H1 (cell line): ENCODE results near the gene MEF2C. TPM values are rescaled to one million over a fixed set of nuclear protein-coding genes. Genes with fewer than 3 reads are reported as not detected.

Experiments used
- CTCF ChIA-PET: fragments of 300-600 bp; sonication (Branson Sonifier 250); formaldehyde crosslinking; loops from one replicate; lab custom pipeline; 2021; ENCODE audit not compliant: partially characterized antibody; lab: Charles Lee
- POLR2A ChIA-PET: fragments of 300-600 bp; sonication (Branson Sonifier 250); formaldehyde crosslinking; loops from one replicate; lab custom pipeline; 2021; ENCODE audit warnings: inconsistent platforms; ENCODE audit not compliant: partially characterized antibody; lab: Charles Lee
- DNase-seq, 2 experiments: peaks; one replicate each; pipeline versions ENCODE4 v3.0.0 to v3.0.0-alpha.2; 2010 to 2022; ENCODE audit warnings: low spot score in 2 of 2, low read depth in 1 of 2, mixed read lengths in 1 of 2
- FAIRE-seq: peaks from 2 replicates; lab custom pipeline; 2011; peaks lifted over from hg19 to GRCh38; lab: Jason Lieb, UNC
- H2AFZ ChIP-seq: 2 replicates; pipeline ENCODE4 v1.8.1; 2012; ENCODE audit warnings: low read length, inconsistent platforms
- H2AK5ac ChIP-seq: 2 replicates; pipeline ENCODE4 v1.6.1; 2013; ENCODE audit warnings: low read depth, low read length
- H2BK120ac ChIP-seq: replicated peaks from 2 replicates; pipeline ENCODE3; 2013; ENCODE audit warnings: low read depth, low read length, inconsistent platforms
- H2BK12ac ChIP-seq: 2 replicates; pipeline ENCODE4 v1.6.1; 2013; ENCODE audit warnings: low read depth, low read length
- H2BK15ac ChIP-seq: 2 replicates; pipeline ENCODE4 v1.6.1; 2013; ENCODE audit warnings: low read length
- H2BK20ac ChIP-seq: 2 replicates; pipeline ENCODE4 v1.6.1; 2013; ENCODE audit warnings: low read length
- H2BK5ac ChIP-seq: 2 replicates; pipeline ENCODE4 v1.6.1; 2013; ENCODE audit warnings: low read depth, low read length
- H3K14ac ChIP-seq: 2 replicates; pipeline ENCODE4 v1.6.1; 2013; ENCODE audit warnings: inconsistent platforms; ENCODE audit not compliant: insufficient read length
- H3K18ac ChIP-seq: 2 replicates; pipeline ENCODE4 v1.6.1; 2013; ENCODE audit warnings: low read length; ENCODE audit errors: extremely low read depth
- H3K23ac ChIP-seq: 2 replicates; pipeline ENCODE4 v1.6.1; 2013; ENCODE audit warnings: inconsistent platforms; ENCODE audit not compliant: insufficient read length
- H3K23me2 ChIP-seq: 2 replicates; pipeline ENCODE4 v1.6.1; 2013; ENCODE audit warnings: low read depth, low read length
- H3K27ac ChIP-seq: 2 replicates; pipeline ENCODE4 v1.6.1; 2011; ENCODE audit warnings: low read depth, low read length, inconsistent platforms
- H3K27me3 ChIP-seq, 4 experiments: replicated peaks in 1 of 4; 1 replicate in 1 of 4; 2 replicates in 3 of 4; pipeline versions ENCODE4 v1.6.1 to v1.8.1; 2011 to 2013; ENCODE audit warnings: low read length in 3 of 4, mild to moderate bottlenecking in 3 of 4, inconsistent platforms in 2 of 4, mixed read lengths in 2 of 4, moderate library complexity in 1 of 4; ENCODE audit not compliant: control insufficient read depth in 3 of 4, insufficient read depth in 3 of 4; ENCODE audit errors: extremely low read depth in 1 of 4
- H3K36me3 ChIP-seq, 4 experiments: 2 replicates each; pipeline versions ENCODE4 v1.6.1 to v1.8.1; 2011 to 2013; ENCODE audit warnings: mild to moderate bottlenecking in 4 of 4, low read length in 3 of 4, moderate library complexity in 2 of 4, control low read depth in 1 of 4, inconsistent platforms in 1 of 4; ENCODE audit not compliant: insufficient read depth in 4 of 4, control insufficient read depth in 2 of 4
- H3K4ac ChIP-seq: replicated peaks from 2 replicates; pipeline ENCODE3; 2013; ENCODE audit warnings: low read length, low read depth, mixed read lengths, inconsistent platforms; ENCODE audit not compliant: insufficient read length
- H3K4me1 ChIP-seq, 4 experiments: replicated peaks in 1 of 4; 1 replicate in 1 of 4; 2 replicates in 3 of 4; pipeline versions ENCODE4 v1.6.1 to v1.8.1; 2011 to 2013; ENCODE audit warnings: low read length in 3 of 4, inconsistent platforms in 2 of 4, mixed read lengths in 1 of 4; ENCODE audit not compliant: insufficient read depth in 4 of 4, control insufficient read depth in 3 of 4
- H3K4me2 ChIP-seq, 2 experiments: 2 replicates each; pipeline versions ENCODE4 v1.6.1 to v1.8.1; 2011 to 2013; ENCODE audit warnings: low read depth in 2 of 2, low read length in 2 of 2, control low read depth in 1 of 2, inconsistent platforms in 1 of 2, mild to moderate bottlenecking in 1 of 2; ENCODE audit not compliant: insufficient read depth in 1 of 2
- H3K4me3 ChIP-seq, 4 experiments: fragments of 200-600, 300-600 bp in 1 of 4; sonication (generic), shearing (Covaris generic), sonication (Bioruptor Twin) in 1 of 4; 2 replicates each; pipeline versions ENCODE4 v1.5.1 to v1.8.1; 2011 to 2016; ENCODE audit warnings: low read length in 4 of 4, low read depth in 3 of 4, control low read depth in 2 of 4, inconsistent platforms in 2 of 4, mild to moderate bottlenecking in 2 of 4, mixed read lengths in 1 of 4, moderate library complexity in 1 of 4; ENCODE audit not compliant: insufficient read depth in 2 of 4; ENCODE audit errors: extremely low read depth in 1 of 4
- H3K56ac ChIP-seq: replicated peaks from 2 replicates; pipeline ENCODE3; 2013; ENCODE audit warnings: low read depth, mild to moderate bottlenecking, mixed read lengths, low read length, inconsistent platforms; ENCODE audit not compliant: insufficient read length
- H3K79me1 ChIP-seq: 2 replicates; pipeline ENCODE4 v1.6.1; 2013; ENCODE audit warnings: low read depth, low read length, control low read depth
- H3K79me2 ChIP-seq, 2 experiments: 2 replicates each; pipeline versions ENCODE4 v1.6.1 to v1.8.1; 2012 to 2013; ENCODE audit warnings: low read length in 2 of 2, mild to moderate bottlenecking in 2 of 2, inconsistent platforms in 1 of 2; ENCODE audit not compliant: insufficient read depth in 2 of 2, control insufficient read depth in 1 of 2
- H3K9ac ChIP-seq, 4 experiments: replicated peaks in 1 of 4; 1 replicate in 1 of 4; 2 replicates in 3 of 4; pipeline versions ENCODE4 v1.6.1 to v1.8.1; 2011 to 2013; ENCODE audit warnings: low read depth in 3 of 4, low read length in 3 of 4, control low read depth in 2 of 4, mild to moderate bottlenecking in 2 of 4, moderate library complexity in 2 of 4, inconsistent platforms in 1 of 4; ENCODE audit errors: extremely low read depth in 1 of 4
- H3K9me3 ChIP-seq, 2 experiments: 2 replicates each; pipeline versions ENCODE4 v1.6.1 to v1.8.1; 2012 to 2013; ENCODE audit warnings: mild to moderate bottlenecking in 2 of 2, moderate library complexity in 2 of 2, control low read depth in 1 of 2, inconsistent platforms in 1 of 2, low read depth in 1 of 2, low read length in 1 of 2, mixed read lengths in 1 of 2; ENCODE audit not compliant: insufficient read depth in 2 of 2
- H4K20me1 ChIP-seq, 2 experiments: replicated peaks in 1 of 2; 2 replicates each; pipeline versions ENCODE3 to v1.8.1; 2011 to 2013; ENCODE audit warnings: inconsistent platforms in 2 of 2, low read length in 2 of 2, mild to moderate bottlenecking in 1 of 2; ENCODE audit not compliant: insufficient read depth in 2 of 2, control insufficient read depth in 1 of 2
- H4K5ac ChIP-seq: 2 replicates; pipeline ENCODE4 v1.6.1; 2013; ENCODE audit warnings: low read length, low read depth, mixed read lengths, inconsistent platforms; ENCODE audit not compliant: insufficient read length
- H4K8ac ChIP-seq: 2 replicates; pipeline ENCODE4 v1.8.0; 2013; ENCODE audit warnings: mild to moderate bottlenecking, moderate library complexity, low read length, inconsistent platforms; ENCODE audit not compliant: insufficient read depth; ENCODE audit errors: extremely low read depth
- H4K91ac ChIP-seq: replicated peaks from 2 replicates; pipeline ENCODE3; 2013; ENCODE audit warnings: low read length, mixed read lengths, inconsistent platforms; ENCODE audit not compliant: insufficient read length
- ATF3 ChIP-seq: IDR thresholded peaks from 2 replicates; pipeline ENCODE4 v1.6.1; 2011; ENCODE audit warnings: low read depth, mild to moderate bottlenecking, low read length; ENCODE audit not compliant: insufficient read depth
- GTF2F1 ChIP-seq: IDR thresholded peaks from 2 replicates; pipeline ENCODE4 v1.6.1; 2012; ENCODE audit warnings: low read depth, low read length, improper control_type of control experiment, borderline replicate concordance
- PHF8 ChIP-seq: fragments of 200-600 bp; sonication (generic); conservative IDR thresholded peaks from 2 replicates; pipeline ENCODE4 v1.7.1; 2012; ENCODE audit warnings: low read depth, mild to moderate bottlenecking, inconsistent platforms, low read length, moderate library complexity
- POLR2A ChIP-seq, 2 experiments: IDR thresholded peaks; 1 replicate in 1 of 2; 2 replicates in 1 of 2; pipeline ENCODE4 v1.6.1; 2011; ENCODE audit warnings: low read depth in 2 of 2, low read length in 2 of 2, mild to moderate bottlenecking in 2 of 2; ENCODE audit errors: control extremely low read depth in 1 of 2
- RAD21 ChIP-seq, 2 experiments: IDR thresholded peaks in 1 of 2; conservative IDR thresholded peaks in 1 of 2; 2 replicates each; pipeline ENCODE4 v1.6.1; 2011; ENCODE audit warnings: low read depth in 2 of 2, low read length in 2 of 2, improper control_type of control experiment in 1 of 2, inconsistent platforms in 1 of 2, mild to moderate bottlenecking in 1 of 2, moderate library complexity in 1 of 2
- SUZ12 ChIP-seq: fragments of 200-600 bp; sonication (generic); IDR thresholded peaks from 2 replicates; pipeline ENCODE4 v1.6.1; 2012; ENCODE audit warnings: mild to moderate bottlenecking, inconsistent platforms, low read length, moderate library complexity, mixed read lengths
- TEAD4 ChIP-seq: IDR thresholded peaks from 2 replicates; pipeline ENCODE4 v1.6.1; 2012; ENCODE audit warnings: low read depth, low read length, inconsistent platforms, mixed read lengths
- WGBS, 2 experiments: shearing (Covaris generic) in 1 of 2; methylation state at CpG; one replicate each; pipeline versions ENCODE4 v1.1.6 to v1.1.7; 2013 to 2015; ENCODE audit warnings: low lambda C conversion rate in 2 of 2, mixed read lengths in 2 of 2, inconsistent platforms in 1 of 2, low coverage in 1 of 2, missing lambda C conversion rate in 1 of 2; ENCODE audit not compliant: insufficient replicate concordance in 2 of 2, insufficient coverage in 1 of 2, insufficient read length in 1 of 2; ENCODE audit errors: extremely low coverage in 1 of 2, missing lambda C conversion rate in 1 of 2; 5-methylcytosine and 5-hydroxymethylcytosine counted together
- polyA plus RNA-seq, 7 experiments: library from polyadenylated mRNA; depleted of rRNA in 3 of 7; stranded (reverse) in 5 of 7; unstranded in 2 of 7; fragments of >200 nt in 5 of 7; fragments of 200-250 nt in 2 of 7; gene quantifications; 1 replicate in 5 of 7; 2 replicates in 1 of 7; 4 replicates in 1 of 7; pipeline versions ENCODE4 v1.2.1 to v1.2.3, GENCODE V29; 2011 to 2013; ENCODE audit warnings: missing spikeins in 2 of 7, mixed read lengths in 2 of 7
- total RNA-seq: library from RNA; stranded (reverse); fragmentation: NEBNext Ultra II Directional; extraction: Animal tissue kit (Norgen Biotek cat#: 25700); gene quantifications from 2 replicates; pipeline ENCODE4 v1.2.1, GENCODE V29; 2021

MEF2C gene
- total and polyA plus RNA-seq, 2 of the 8 experiments (the other 6 are each of a cell fraction or from before 2014, with no cell fraction given), result 0.59 to 0.99 TPM

- H3K9ac ChIP-seq, result no peak overlapping the region
- no peak overlapping the region for H4K8ac ChIP-seq
- H4K20me1 ChIP-seq, result no peaks in the 10 kb centered on the region
- no peaks in the 10 kb centered on the region for H3K9me3 ChIP-seq
- H3K23ac ChIP-seq, result no peak overlapping the region
- peaks cover 5% of the 10 kb centered on the region; the same call in 1 of the 2 replicates for H3K23me2 ChIP-seq
- H4K5ac ChIP-seq, result no peak overlapping the region
- no peak overlapping the region for H4K91ac ChIP-seq
- no peak overlapping the region for H2BK15ac ChIP-seq
- FAIRE-seq (no peak), DNase-seq (no peak)
- WGBS, 2 experiments, result 75% methylated on average over 2 of the region's 2 CpGs; no CpG with 5 or more reads in 1 of the 2 experiments
- H3K27ac ChIP-seq, result no peak overlapping the region
- H3K56ac ChIP-seq, result no peak overlapping the region
- H2BK12ac ChIP-seq, result no peak overlapping the region
- H3K4me1 ChIP-seq, result peaks cover 0 to 5% (median 0%) of the 10 kb centered on the region in 4 experiments; a peak in 2 of 7 replicates
- H3K4me2 ChIP-seq, result no peak overlapping the region
- ChIA-PET POLR2A (no interaction called here), CTCF (no interaction called here)
- peaks cover 0 to 4% (median 0%) of the 10 kb centered on the region in 4 experiments; a peak in 2 of 7 replicates for H3K27me3 ChIP-seq
- no peak overlapping the region for H2BK120ac ChIP-seq
- H3K4ac ChIP-seq, result no peak overlapping the region
- no peak overlapping the region for H2AFZ ChIP-seq
- H3K18ac ChIP-seq, result no peak overlapping the region
- TF ChIP-seq RAD21 (IDR thresholded peaks at IDR 0.05 in 1 of 2, conservative IDR thresholded peaks at IDR 0.05 in 1 of 2; ENCODE audit: low read depth in 2 of 2, low read length in 2 of 2), result no peak
- TF ChIP-seq GTF2F1, result no peak
- no peak for TF ChIP-seq SUZ12
- TF ChIP-seq PHF8, result no peak
- no peak for TF ChIP-seq POLR2A (IDR thresholded peaks at IDR 0.05; ENCODE audit: control extremely low read depth in 1 of 2, low read depth in 2 of 2, low read length in 2 of 2)
- no peak for TF ChIP-seq ATF3
- TF ChIP-seq TEAD4, result no peak
- H2AK5ac ChIP-seq, result no peak overlapping the region
- H2BK20ac ChIP-seq, result no peak overlapping the region
- H3K14ac ChIP-seq, result no peak overlapping the region
- no peaks in the 10 kb centered on the region for H3K79me1 ChIP-seq
- H3K36me3 ChIP-seq, result no peaks in the 10 kb centered on the region
- H2BK5ac ChIP-seq, result no peak overlapping the region
- H3K79me2 ChIP-seq, result no peaks in the 10 kb centered on the region
- H3K4me3 ChIP-seq, result no peak overlapping the region
Measured at GRCh38 chr5:88877826-88878225, 5.2 kb downstream of the MEF2C start.
